COR-L47 (cell line): ENCODE data around the gene UBE2E2.
"Not testable (repeated sequence)": the region's sequence is repeated elsewhere in the genome, so short reads cannot be mapped to it uniquely, and the experiment has no call there.

Source experiments
- DNase-seq: peaks from one replicate; lab custom pipeline; 2025; lab: John Stamatoyannopoulos, UW

The UBE2E2 gene

DNA sequence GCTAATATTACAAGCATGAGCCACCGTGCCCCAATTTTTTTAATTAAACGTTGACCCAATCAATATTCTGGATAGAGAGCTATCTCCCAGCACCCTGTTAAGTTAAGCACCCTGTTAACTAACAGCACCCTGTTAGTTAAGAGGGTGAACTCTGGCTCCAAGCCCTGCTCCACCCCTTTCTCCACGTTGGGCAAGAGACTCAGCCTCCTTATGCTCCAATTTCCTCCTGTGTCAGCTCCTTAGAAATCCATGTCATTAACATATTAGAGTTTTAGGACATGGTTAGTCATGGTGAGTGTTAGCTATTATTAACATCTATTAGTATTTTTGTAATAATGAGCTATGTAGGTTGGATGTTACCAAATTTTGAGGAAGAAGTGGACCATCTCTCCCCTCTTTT lies 385.4 kb downstream of the UBE2E2 start:
- DNase-seq: no peak

GRCh38 chr3:23589602-23590001 lies 386.5 kb downstream of the UBE2E2 start:
- DNase-seq: no peak

DNA sequence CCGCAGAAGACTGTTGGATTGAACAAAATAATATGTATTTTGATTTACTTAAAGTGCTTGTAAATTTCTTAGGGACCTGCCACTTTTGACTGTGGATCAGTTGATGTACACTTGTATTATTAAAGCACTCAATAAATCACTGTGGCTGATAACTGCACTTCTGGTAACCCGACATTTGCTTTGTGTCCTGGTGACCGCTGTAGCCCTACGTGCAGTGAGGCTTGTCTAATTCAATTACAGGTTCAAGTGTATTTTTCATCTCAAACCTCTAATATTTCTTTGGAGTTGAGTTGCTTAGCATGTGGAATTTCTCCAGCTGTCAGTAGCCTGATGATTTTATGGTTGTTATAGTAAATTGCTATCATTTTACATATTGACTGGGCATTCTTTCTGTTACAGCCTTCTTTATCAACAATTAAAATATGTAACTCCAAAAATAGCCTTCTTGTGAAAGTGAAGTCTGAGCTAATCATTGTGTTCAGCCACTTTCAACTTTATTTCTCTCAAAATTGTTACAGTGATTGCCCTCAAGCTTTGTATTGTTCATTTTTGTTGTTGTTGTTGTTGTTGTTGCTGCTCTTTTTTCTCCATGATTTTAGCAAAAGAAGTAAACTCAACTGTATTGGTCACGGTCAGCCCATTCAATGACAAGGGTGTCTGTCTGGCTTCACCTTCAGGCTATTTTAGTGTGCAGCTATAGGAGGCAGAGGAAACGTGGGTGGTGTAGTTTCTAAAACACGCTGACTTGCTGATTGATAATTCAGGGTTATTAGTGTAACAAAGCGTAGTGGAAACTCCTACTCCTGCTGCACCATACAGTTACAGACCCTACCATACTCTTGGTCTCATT lies 387.5 kb downstream of the UBE2E2 start:
- no peak for DNase-seq

GRCh38 chr3:23591374-23591773 lies 388.2 kb downstream of the UBE2E2 start:
- DNase-seq: no peak

- no peak for DNase-seq
Observed at GRCh38 chr3:23592961-23593931, 390.1 kb downstream of the UBE2E2 start.

GRCh38 chr3:23594066-23594465 lies 390.9 kb downstream of the UBE2E2 start:
- no peak for DNase-seq

- no peak for DNase-seq
Observed at GRCh38 chr3:23594894-23595670, 392.0 kb downstream of the UBE2E2 start.

- DNase-seq: no peak
Observed at GRCh38 chr3:23595851-23596250, 392.7 kb downstream of the UBE2E2 start.

DNA sequence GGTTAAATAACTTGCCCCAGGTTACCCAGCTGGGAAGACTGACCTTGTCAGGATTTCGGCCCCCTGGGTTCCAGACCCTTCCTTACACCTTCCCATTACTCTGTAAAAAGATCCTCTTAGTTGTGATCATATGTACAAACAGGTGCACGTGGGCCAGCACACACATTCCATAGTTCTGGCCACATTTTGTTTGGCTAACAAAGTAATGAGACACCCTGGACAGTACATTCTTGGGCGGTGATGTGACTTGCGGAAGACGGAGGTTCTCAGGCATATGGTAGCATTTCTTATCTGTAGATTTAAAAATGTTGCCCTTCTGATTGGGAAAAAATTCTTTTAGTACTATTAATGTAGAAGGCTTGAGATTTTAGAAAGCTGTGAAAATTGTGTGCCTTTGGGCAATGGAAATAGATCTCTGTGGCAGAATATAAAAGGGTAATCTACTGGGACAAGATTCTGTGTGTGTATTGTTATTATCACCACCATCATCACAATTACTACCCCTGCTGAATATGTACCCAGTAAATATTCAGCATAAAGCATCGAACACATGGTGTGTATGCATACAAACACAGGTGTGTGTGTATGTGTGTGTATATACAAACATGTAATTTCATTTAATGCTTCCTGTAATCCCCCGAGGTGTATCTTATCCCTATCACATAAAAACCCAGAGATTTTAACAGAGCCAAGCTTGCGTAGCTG lies 397.2 kb downstream of the UBE2E2 start:
- DNase-seq: peak; percentile 37

GRCh38 chr3:23601091-23601822 lies 398.1 kb downstream of the UBE2E2 start:
- no peak for DNase-seq

DNA sequence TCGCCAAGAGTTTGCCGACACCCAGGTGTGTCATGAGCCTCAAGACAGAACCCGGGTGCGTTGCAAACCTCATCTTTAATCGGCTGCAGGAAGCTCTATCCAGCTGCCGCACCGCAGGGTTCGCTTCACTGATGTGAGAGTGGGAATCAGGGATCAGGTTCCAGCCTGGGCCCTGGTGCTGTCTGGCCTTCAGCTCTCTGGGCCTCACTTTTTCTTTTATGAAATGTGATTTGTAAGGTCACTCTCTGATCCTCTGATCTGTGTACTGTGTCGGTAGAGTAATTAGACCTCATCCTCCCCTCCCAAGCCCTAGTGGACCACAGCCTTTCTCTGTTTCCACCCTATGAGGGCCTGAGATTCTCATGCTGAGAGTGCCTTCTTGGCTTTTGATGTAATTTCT lies 399.8 kb downstream of the UBE2E2 start:
- no peak for DNase-seq

- DNase-seq: no peak
Observed at GRCh38 chr3:23607184-23607847, 404.2 kb downstream of the UBE2E2 start.

GRCh38 chr3:23608650-23609049 lies 405.5 kb downstream of the UBE2E2 start:
- DNase-seq: no peak

GRCh38 chr3:23611737-23612295 lies 408.7 kb downstream of the UBE2E2 start:
- no peak for DNase-seq

- no peak for DNase-seq
Observed at GRCh38 chr3:23612296-23612891, 409.3 kb downstream of the UBE2E2 start.

DNA sequence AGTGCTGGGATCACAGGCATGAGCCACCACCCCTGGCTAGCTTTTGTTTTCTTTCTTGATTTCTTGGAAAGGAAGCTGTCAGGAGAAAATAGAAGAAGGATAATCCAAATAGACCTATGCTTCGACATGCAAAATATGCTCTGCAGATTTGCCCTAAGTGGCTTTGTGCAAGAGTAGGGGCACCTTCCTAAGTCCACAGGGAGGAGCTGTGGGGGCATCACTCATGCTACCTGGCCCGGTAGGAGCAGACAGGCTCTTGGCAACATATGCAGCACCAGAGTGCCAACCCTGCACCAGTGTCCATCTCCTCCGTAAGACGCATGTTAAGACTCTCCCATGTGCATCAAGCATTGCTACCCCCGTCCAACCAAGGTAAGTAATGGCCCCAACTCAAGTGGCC lies 411.9 kb downstream of the UBE2E2 start:
- DNase-seq: no peak

DNA sequence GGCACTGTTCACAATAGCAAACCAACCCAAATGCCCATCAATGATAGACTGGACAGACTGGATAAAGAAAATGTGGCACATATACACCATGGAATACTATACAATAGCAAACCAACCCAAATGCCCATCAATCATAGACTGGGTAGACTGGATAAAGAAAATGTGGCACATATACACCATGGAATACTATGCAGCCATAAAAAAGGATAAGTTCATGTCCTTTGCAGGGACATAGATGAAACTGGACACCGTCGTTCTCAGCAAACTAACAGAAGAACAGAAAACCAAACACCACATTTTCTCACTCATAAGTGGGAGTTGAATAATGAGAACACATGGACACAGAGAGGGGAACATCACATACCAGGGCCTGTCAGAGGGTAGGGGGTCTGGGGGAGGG lies 415.3 kb downstream of the UBE2E2 start:
- DNase-seq: not testable (repeated sequence)

DNA sequence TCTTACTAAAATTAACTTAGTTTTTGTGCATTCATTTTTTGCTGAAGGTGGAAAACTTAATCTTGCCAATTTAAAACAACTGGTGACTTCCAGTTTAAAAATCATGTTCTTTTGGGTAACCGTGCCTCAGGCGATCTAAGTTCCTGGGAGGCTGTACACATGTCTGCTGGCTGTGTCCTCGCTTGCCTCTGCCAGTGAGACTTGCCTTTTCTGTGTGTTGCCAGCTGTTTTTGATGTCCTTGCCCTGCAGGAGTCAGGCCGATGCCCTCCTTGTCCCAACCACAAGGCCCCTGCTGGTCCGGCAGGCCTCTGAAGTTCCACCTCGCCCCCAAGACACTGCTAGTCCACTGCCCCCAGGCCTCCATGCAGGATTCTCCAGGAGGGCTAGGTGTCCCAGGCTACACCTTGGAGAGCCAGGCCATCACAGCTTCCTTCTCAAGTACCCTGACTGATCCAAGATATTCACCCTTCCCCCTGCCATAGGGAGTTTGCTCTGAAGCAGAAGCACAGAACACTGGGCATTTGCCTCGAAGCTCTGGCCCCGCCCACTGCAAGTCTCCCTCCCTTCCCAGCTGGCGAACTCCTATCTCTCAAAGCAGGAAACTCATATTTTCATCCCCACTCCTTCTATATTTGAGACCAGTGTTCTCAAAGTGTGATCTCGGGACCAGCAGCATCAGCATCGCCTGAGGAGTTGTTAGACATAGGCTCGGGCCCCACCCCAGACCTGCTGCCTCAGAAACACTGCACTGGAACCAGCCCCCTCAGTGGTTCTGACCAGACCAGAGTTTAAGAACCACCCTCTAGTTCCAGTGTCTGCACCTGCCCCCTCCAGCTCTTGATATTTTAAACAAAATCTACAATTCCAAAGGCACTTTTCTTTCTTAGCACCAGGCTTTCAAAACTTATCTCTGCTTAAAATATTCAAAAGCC lies 416.8 kb downstream of the UBE2E2 start:
- no peak for DNase-seq
